Measurements from ENCODE around the gene TCP11X1. TPM values are rescaled to one million over a fixed set of nuclear protein-coding genes. Genes with fewer than 3 reads are reported as not detected.
"Not testable (repeated sequence)": the region's sequence is repeated elsewhere in the genome, so short reads cannot be mapped to it uniquely, and the experiment has no call there.

TCP11X1 gene
- total RNA-seq = not detected

DNA sequence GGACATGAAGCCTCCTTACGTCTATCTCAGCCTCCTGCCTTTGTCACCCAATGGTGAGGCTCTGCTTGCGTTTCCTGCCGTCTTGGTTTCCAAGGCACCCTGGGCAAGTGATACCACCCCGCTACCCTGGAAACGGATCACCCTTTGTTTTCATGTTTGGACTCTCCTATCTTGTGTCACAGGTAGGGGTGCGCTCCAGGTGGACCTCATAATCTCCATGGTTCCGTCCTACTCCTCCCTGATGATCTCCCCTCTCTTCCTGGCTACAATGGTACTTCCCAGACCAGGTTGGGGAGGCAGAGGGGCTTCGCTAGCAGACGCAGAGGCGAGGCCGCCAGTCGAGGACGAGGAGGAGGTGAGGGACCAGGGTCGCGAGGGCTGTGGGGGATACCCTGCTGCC is at the start of gene TCP11X1:
Gene TCP11X1, plus strand, starts transcription at position 316 of the 400 bp plus-strand sequence.
- H3K27ac Mint-ChIP-seq; H3K27me3 Mint-ChIP-seq; CTCF ChIA-PET; POLR2A ChIA-PET; DNase-seq; H3K4me1 Mint-ChIP-seq; H3K36me3 Mint-ChIP-seq (ENCODE audit: low read depth); H3K9me3 Mint-ChIP-seq; H3K4me3 Mint-ChIP-seq: not testable (repeated sequence)

DNA sequence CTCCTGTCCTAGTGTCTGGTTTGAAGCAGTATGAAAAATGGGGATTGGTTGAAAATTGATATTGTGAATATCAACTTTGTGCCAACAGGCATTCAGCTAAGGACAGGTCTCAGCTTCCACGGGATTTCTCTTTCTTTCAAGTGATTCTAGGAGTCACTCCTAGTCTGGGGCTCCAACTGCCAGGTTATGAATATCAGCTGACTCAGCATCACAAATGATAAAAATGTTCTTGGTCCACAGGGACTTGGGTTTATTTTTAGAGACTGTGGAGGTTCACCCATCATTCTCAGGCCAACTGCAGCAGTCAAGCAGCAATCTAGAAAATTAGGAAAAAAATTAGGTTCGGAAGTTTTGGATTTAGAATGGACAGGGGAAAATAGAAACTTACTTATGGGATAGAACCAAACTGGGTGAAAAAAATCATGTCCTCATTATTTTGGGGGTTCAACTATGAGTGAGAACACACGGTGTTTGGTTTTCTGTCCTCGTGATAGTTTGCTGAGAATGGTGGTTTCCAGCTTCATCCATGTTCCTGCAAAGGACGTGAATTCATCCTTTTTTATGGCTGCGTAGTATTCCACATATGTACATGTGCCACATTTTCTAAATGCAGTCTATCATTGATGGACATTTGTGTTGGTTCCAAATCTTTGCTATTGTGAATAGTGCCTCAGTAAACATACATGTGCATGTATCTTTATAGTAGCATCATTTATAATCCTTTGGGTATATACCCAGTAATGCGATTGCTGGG is 29.0 kb upstream of the TCP11X1 start:
- peaks cover 4% of the 10 kb centered on the region for H3K9me3 Mint-ChIP-seq
- H3K27ac Mint-ChIP-seq = no peak overlapping the region
- DNase-seq = no peak
- H3K27me3 Mint-ChIP-seq = no peaks in the 10 kb centered on the region
- H3K4me1 Mint-ChIP-seq = no peaks in the 10 kb centered on the region
- CTCF ChIA-PET = no interaction called here
- no peaks in the 10 kb centered on the region for H3K36me3 Mint-ChIP-seq (ENCODE audit: low read depth)
- POLR2A ChIA-PET = no interaction called here
- no peak overlapping the region for H3K4me3 Mint-ChIP-seq

DNA sequence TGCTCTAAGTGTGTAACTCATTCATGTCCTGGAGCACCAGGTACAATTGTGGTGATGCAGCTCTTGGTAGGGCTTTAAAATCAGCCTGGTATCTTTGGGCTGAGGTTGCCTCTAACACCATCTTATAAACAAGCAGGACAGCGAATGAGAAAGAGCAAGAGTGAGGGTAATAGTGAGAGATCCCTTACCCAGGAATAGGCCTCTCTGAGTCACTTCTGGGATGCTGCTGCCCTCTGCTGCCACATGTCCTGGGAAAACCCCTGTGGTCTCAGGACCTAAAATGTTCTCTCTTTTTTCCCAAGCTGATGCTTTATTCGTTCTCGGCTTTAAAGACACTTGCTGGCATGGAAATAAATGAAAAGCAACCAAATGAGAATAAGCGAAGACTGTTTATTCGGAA is 7.2 kb upstream of the TCP11X1 start:
- H3K9me3 Mint-ChIP-seq; POLR2A ChIA-PET; H3K36me3 Mint-ChIP-seq (ENCODE audit: low read depth); H3K4me3 Mint-ChIP-seq; H3K27me3 Mint-ChIP-seq; DNase-seq; H3K4me1 Mint-ChIP-seq; CTCF ChIA-PET; H3K27ac Mint-ChIP-seq: not testable (repeated sequence)

DNA sequence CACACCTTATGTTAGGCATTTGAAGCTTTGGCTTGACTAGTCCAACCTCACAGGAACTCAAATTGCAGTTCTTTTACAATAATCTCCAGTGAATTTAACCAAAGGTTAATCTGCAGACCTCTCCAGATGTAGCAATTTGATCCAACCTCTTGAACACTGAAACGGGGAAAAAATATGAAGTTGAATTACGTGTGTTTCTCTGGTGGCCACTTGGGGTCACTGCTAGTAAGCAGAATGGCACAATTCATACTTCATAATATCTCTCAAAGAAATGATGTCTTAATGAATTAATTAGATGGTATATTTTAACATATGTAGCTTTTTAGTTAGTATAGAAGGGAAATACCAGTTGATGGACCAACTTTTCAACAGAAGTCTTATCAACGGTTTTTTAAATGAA is 1.4 kb downstream of the TCP11X1 start:
- DNase-seq; H3K4me3 Mint-ChIP-seq; H3K27ac Mint-ChIP-seq; POLR2A ChIA-PET; H3K9me3 Mint-ChIP-seq; H3K36me3 Mint-ChIP-seq (ENCODE audit: low read depth); H3K4me1 Mint-ChIP-seq; H3K27me3 Mint-ChIP-seq; CTCF ChIA-PET: not testable (repeated sequence)

DNA sequence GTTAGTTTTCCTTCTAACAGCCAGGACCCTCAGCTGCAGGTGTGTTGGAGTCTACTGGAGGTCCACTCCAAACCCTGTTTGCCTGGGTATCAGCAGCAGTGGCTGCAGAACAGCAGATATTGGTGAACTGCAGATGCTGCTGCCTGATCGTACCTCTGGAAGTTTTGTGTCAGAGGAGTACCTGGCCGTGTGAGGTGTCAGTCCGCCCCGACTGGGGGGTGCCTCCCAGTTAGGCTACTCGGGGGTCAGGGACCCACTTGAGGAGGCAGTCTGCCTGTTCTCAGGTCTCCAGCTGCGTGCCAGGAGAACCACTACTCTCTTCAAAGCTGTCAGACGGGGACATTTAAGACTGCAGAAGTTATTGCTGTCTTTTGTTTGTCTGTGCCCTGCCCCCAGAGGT is 20.6 kb downstream of the TCP11X1 start:
- H3K36me3 Mint-ChIP-seq (ENCODE audit: low read depth); H3K4me3 Mint-ChIP-seq; DNase-seq; POLR2A ChIA-PET; H3K27me3 Mint-ChIP-seq; CTCF ChIA-PET; H3K27ac Mint-ChIP-seq; H3K4me1 Mint-ChIP-seq; H3K9me3 Mint-ChIP-seq: not testable (repeated sequence)

DNA sequence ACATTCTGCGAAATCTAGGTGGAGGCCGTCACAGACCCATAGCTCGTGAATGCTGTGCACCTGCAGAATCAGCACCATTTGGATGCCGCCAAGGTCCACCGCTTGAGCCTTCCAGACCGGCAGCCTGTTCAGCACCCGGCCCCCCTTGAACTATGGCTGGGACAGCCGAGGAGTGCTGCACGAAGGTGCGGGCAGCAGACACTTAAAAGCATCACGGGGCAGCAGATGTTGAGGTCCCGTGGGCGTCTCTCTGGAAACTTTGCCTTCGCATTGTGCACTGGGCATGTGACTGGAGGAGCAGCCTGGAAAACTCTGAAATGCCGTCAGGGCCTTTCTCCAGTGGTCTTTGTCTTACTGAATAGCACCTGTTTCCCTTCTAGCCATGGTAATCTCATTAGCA is 25.2 kb downstream of the TCP11X1 start:
- H3K4me1 Mint-ChIP-seq; H3K4me3 Mint-ChIP-seq; H3K36me3 Mint-ChIP-seq (ENCODE audit: low read depth); H3K9me3 Mint-ChIP-seq; DNase-seq; CTCF ChIA-PET; H3K27me3 Mint-ChIP-seq; POLR2A ChIA-PET; H3K27ac Mint-ChIP-seq: not testable (repeated sequence)

DNA sequence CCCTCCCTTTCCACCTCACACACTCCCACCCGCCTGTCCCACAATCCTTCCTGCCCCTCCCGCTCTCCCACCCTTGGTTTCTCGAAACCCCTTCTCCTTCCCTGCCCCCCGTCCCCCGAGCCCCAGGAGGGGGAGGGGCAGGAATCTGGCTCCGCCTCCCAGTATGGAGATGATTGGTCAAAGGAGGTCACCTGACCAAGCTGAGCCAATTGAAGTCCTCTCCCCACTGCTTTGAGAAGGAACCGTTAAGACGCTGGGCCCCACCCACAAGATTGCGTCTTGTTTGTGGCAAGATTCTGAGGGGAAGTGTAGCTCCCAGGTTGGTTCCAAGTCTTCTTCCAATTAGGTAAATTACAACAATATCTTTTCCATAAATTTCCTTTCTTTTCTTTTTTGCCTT is 31.8 kb downstream of the TCP11X1 start, which contains the start of gene NXF2:
Gene NXF2, plus strand, starts transcription at position 275 of the 400 bp plus-strand sequence. CDS start 59,912 bp downstream, outside the sequence.
- CTCF ChIA-PET; POLR2A ChIA-PET; H3K27ac Mint-ChIP-seq; H3K27me3 Mint-ChIP-seq; DNase-seq; H3K4me1 Mint-ChIP-seq; H3K4me3 Mint-ChIP-seq; H3K9me3 Mint-ChIP-seq; H3K36me3 Mint-ChIP-seq (ENCODE audit: low read depth): not testable (repeated sequence)

DNA sequence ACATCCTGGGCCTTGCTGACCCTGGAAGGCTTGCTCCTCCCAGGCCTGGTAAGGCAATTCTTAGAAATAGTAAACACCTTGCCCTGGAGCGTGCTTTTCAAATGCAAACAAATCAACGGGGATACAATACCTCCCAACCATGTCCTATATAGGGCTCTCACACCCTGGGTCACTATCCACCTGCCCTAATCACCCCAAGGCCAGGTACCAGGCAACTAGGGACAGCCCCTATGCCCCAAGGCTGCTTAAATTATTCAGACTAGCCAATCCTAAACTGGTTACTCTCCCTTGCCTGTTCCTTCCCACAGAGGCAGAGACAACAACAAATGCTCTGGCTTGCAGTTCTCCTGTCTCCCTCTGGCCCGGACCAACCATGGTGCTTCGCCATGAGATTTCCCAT is 57.1 kb downstream of the TCP11X1 start:
- H3K27ac Mint-ChIP-seq; DNase-seq; POLR2A ChIA-PET; H3K9me3 Mint-ChIP-seq; CTCF ChIA-PET; H3K4me3 Mint-ChIP-seq; H3K27me3 Mint-ChIP-seq; H3K4me1 Mint-ChIP-seq; H3K36me3 Mint-ChIP-seq (ENCODE audit: low read depth): not testable (repeated sequence)

Other genes starting within 250 kb of the TCP11X1 start
- not detected for gene TCEAL2, start 89.6 kb upstream of the TCP11X1 start, total RNA-seq
- gene TCEAL6, start 72.8 kb upstream of the TCP11X1 start, total RNA-seq = not detected
- gene BEX5, start 59.3 kb upstream of the TCP11X1 start, total RNA-seq = 1 to 10 TPM; 1.5 to 2.2 TPM
- not detected for gene NXF2, start 31.9 kb downstream of the TCP11X1 start, total RNA-seq
- gene NXF2B, start 224.7 kb downstream of the TCP11X1 start, total RNA-seq = not detected